Keratinocyte (primary cell): Measurements from ENCODE around the gene ABCC3. TPM values are rescaled to one million over a fixed set of nuclear protein-coding genes. Genes with fewer than 3 reads are reported as not detected.

Experiments used
- DNase-seq: peaks from one replicate; pipeline ENCODE4 v3.0.0-alpha.2; 2011; ENCODE audit warnings: low read depth, missing footprints, low spot score
- FAIRE-seq: peaks from 2 replicates; lab custom pipeline; 2011; peaks lifted over from hg19 to GRCh38; lab: Jason Lieb, UNC
- H2AFZ ChIP-seq: 2 replicates; pipeline ENCODE4 v1.6.0; 2012; ENCODE audit warnings: low read length, control low read depth, inconsistent platforms; ENCODE audit not compliant: control insufficient read depth
- H3K27ac ChIP-seq: 2 replicates; pipeline ENCODE4 v1.5.1; 2011; ENCODE audit warnings: low read length; ENCODE audit not compliant: control insufficient read depth, insufficient read depth
- H3K27me3 ChIP-seq: 3 replicates; pipeline ENCODE4 v1.6.0; 2011; ENCODE audit warnings: low read length; ENCODE audit not compliant: control insufficient read depth, insufficient read depth; ENCODE audit errors: extremely low read depth
- H3K36me3 ChIP-seq, 2 experiments: 2 replicates in 1 of 2; 3 replicates in 1 of 2; pipeline ENCODE4 v1.5.1; 2011; ENCODE audit warnings: low read length in 2 of 2, mild to moderate bottlenecking in 1 of 2; ENCODE audit not compliant: control insufficient read depth in 2 of 2, insufficient read depth in 2 of 2; ENCODE audit errors: extremely low read depth in 1 of 2
- H3K4me1 ChIP-seq: 3 replicates; pipeline ENCODE4 v1.5.1; 2011; ENCODE audit warnings: low read length; ENCODE audit not compliant: control insufficient read depth, insufficient read depth; ENCODE audit errors: extremely low read depth
- H3K4me2 ChIP-seq: 3 replicates; pipeline ENCODE4 v1.6.0; 2011; ENCODE audit warnings: low read depth, low read length; ENCODE audit not compliant: control insufficient read depth, insufficient read depth; ENCODE audit errors: extremely low read depth
- H3K4me3 ChIP-seq, 3 experiments: fragments of 200-600 bp in 1 of 3; sonication (generic) in 1 of 3; 2 replicates in 2 of 3; 3 replicates in 1 of 3; pipeline ENCODE4 v1.5.1; 2011 to 2016; ENCODE audit warnings: low read length in 3 of 3, mild to moderate bottlenecking in 3 of 3, control low read depth in 2 of 3, inconsistent platforms in 1 of 3, low read depth in 1 of 3, mixed read lengths in 1 of 3, mixed run types in 1 of 3, moderate library complexity in 1 of 3; ENCODE audit not compliant: control insufficient read depth in 2 of 3, insufficient read depth in 2 of 3; ENCODE audit errors: extremely low read depth in 1 of 3
- H3K79me2 ChIP-seq: 2 replicates; pipeline ENCODE4 v1.6.0; 2012; ENCODE audit warnings: low read length; ENCODE audit not compliant: control insufficient read depth, insufficient read depth
- H3K9ac ChIP-seq: 3 replicates; pipeline ENCODE4 v1.6.0; 2011; ENCODE audit warnings: low read length; ENCODE audit not compliant: control insufficient read depth, insufficient read depth; ENCODE audit errors: extremely low read depth
- H3K9me1 ChIP-seq: 3 replicates; pipeline ENCODE4 v1.6.0; 2011; ENCODE audit warnings: low read length; ENCODE audit not compliant: control insufficient read depth, insufficient read depth; ENCODE audit errors: extremely low read depth
- H3K9me3 ChIP-seq: 2 replicates; pipeline ENCODE4 v1.5.1; 2012; ENCODE audit warnings: low read depth, low read length; ENCODE audit not compliant: control insufficient read depth
- H4K20me1 ChIP-seq: 3 replicates; pipeline ENCODE4 v1.6.0; 2011; ENCODE audit warnings: low read length; ENCODE audit not compliant: control insufficient read depth, insufficient read depth; ENCODE audit errors: extremely low read depth
- CTCF ChIP-seq, 3 experiments: IDR thresholded peaks in 1 of 3; conservative IDR thresholded peaks in 1 of 3; optimal IDR thresholded peaks in 1 of 3; 2 replicates in 2 of 3; 3 replicates in 1 of 3; pipeline versions ENCODE3 to v1.5.1; 2011; ENCODE audit warnings: low read length in 3 of 3, mild to moderate bottlenecking in 3 of 3, moderate library complexity in 2 of 3, control low read depth in 1 of 3, inconsistent platforms in 1 of 3; ENCODE audit not compliant: insufficient read depth in 2 of 3; ENCODE audit errors: extremely low read depth in 1 of 3
- EZH2 ChIP-seq: IDR thresholded peaks from one replicate; pipeline ENCODE4 v1.6.1; 2012; ENCODE audit warnings: inconsistent platforms, mild to moderate bottlenecking, low read length, moderate library complexity
- dilution Hi-C: fragments of 300-500 bp; cut with MboI; formaldehyde crosslinking; loops from one replicate; pipeline ENCODE4 v1.7.0; 2020; ENCODE audit warnings: low sequenced_read_pairs; ENCODE audit not compliant: extremely low pct_ligation_motif_present
- polyA plus RNA-seq, 5 experiments: library from polyadenylated mRNA; depleted of rRNA in 3 of 5; stranded (reverse) in 3 of 5; stranded (forward) in 1 of 5; unstranded in 1 of 5; fragments of >200 nt; gene quantifications; 1 replicate in 1 of 5; 2 replicates in 3 of 5; 3 replicates in 1 of 5; pipeline versions ENCODE4 v1.2.1 to v1.2.3, GENCODE V29; 2011 to 2012; ENCODE audit warnings: missing spikeins in 2 of 5, low read depth in 1 of 5, low replicate concordance in 1 of 5

Gene ABCC3
- polyA plus RNA-seq, 1 donor (not counting 4 experiments of a cell fraction or from before 2014, with no cell fraction given), result 41.7 TPM

- Histone ChIP-seq H4K20me1 (no peaks in the 10 kb centered on the region), H2AFZ (peak overlapping the region; percentile 38), H3K27me3 (no peaks in the 10 kb centered on the region), H3K4me2 (peak overlapping the region; percentile 96), H3K79me2 (peaks cover 27% of the 10 kb centered on the region), H3K27ac (peak overlapping the region; percentile 71), H3K4me3 (peak overlapping the region; percentile 61 to 90 (median 72)), H3K9me1 (no peaks in the 10 kb centered on the region), H3K9me3 (no peaks in the 10 kb centered on the region), H3K4me1 (peaks cover 52% of the 10 kb centered on the region), H3K9ac (peak overlapping the region; percentile 77), H3K36me3 (no peaks in the 10 kb centered on the region)
- TF ChIP-seq CTCF (optimal IDR thresholded peaks at IDR 0.05 in 1 of 3, IDR thresholded peaks at IDR 0.05 in 1 of 3, conservative IDR thresholded peaks at IDR 0.05 in 1 of 3; ENCODE audit: extremely low read depth in 1 of 3, insufficient read depth in 2 of 3, low read length in 3 of 3) (no peak), EZH2 (no peak)
- dilution Hi-C loops, result no loop called here
- FAIRE-seq, result no peak
- DNase-seq, result no peak
These were observed 442 bp downstream of the ABCC3 start for GRCh38 chr17:50634915-50635731.

- H3K27me3 ChIP-seq, result no peaks in the 10 kb centered on the region
- H3K9me3 ChIP-seq, result no peaks in the 10 kb centered on the region
- dilution Hi-C loops, result no loop called here
- H3K9ac ChIP-seq, result peak overlapping the region; percentile 77
- H3K4me2 ChIP-seq, result peak overlapping the region; percentile 96
- no peaks in the 10 kb centered on the region for H3K9me1 ChIP-seq
- peaks cover 31% of the 10 kb centered on the region for H3K79me2 ChIP-seq
- no peak for TF ChIP-seq EZH2
- no peak for TF ChIP-seq CTCF (optimal IDR thresholded peaks at IDR 0.05 in 1 of 3, IDR thresholded peaks at IDR 0.05 in 1 of 3, conservative IDR thresholded peaks at IDR 0.05 in 1 of 3; ENCODE audit: extremely low read depth in 1 of 3, insufficient read depth in 2 of 3, low read length in 3 of 3)
- no peak for FAIRE-seq
- H2AFZ ChIP-seq, result no peak overlapping the region
- H3K4me3 ChIP-seq, result peak overlapping the region; percentile 61 to 90 (median 72)
- H3K27ac ChIP-seq, result peak overlapping the region; percentile 71
- DNase-seq, result no peak
- no peaks in the 10 kb centered on the region for H4K20me1 ChIP-seq
- H3K36me3 ChIP-seq, result no peaks in the 10 kb centered on the region
- H3K4me1 ChIP-seq, result peaks cover 57% of the 10 kb centered on the region
These were observed 976 bp downstream of the ABCC3 start for GRCh38 chr17:50635732-50635981.
